HepG2 (cell line): ENCODE data around the gene DCTN3. TPM values are rescaled to one million over a fixed set of nuclear protein-coding genes. Genes with fewer than 3 reads are reported as not detected.

ENCODE experiments used
- ARNT ChIP-seq: fragments of 450-650 bp; IDR thresholded peaks from 2 replicates; pipeline ENCODE4 v1.6.1; 2017
- ATAD3A ChIP-seq: sonication (generic); formaldehyde crosslinking; IDR thresholded peaks from 2 replicates; pipeline ENCODE4 v1.4.0; 2020; ENCODE audit warnings: missing genetic modification reagents
- EED ChIP-seq: sonication (generic); formaldehyde crosslinking; IDR thresholded peaks from 2 replicates; pipeline ENCODE4 v1.5.0; 2020; ENCODE audit warnings: mild to moderate bottlenecking, missing genetic modification reagents
- KDM4B ChIP-seq: sonication (generic); formaldehyde crosslinking; IDR thresholded peaks from 2 replicates; pipeline ENCODE4 v1.4.0; 2020; ENCODE audit warnings: missing genetic modification reagents
- NONO ChIP-seq, 2 experiments: fragments of 450-650 bp in 1 of 2; sonication (generic) in 1 of 2; formaldehyde crosslinking in 1 of 2; IDR thresholded peaks in 1 of 2; conservative IDR thresholded peaks in 1 of 2; 2 replicates each; pipeline versions ENCODE4 v1.6.1 to v1.8.0; 2017 to 2022; ENCODE audit warnings: mild to moderate bottlenecking in 1 of 2, missing genetic modification reagents in 1 of 2, moderate library complexity in 1 of 2
- POLR2G ChIP-seq: fragments of 200-400 bp; formaldehyde crosslinking; IDR thresholded peaks from 2 replicates; pipeline ENCODE4 v1.6.1; 2018; ENCODE audit warnings: mild to moderate bottlenecking, low read depth, low read length, moderate library complexity
- SSRP1 ChIP-seq: IDR thresholded peaks from 2 replicates; pipeline ENCODE4 v1.6.1; 2016; ENCODE audit warnings: control low read depth
- ZBTB10 ChIP-seq: sonication (generic); formaldehyde crosslinking; IDR thresholded peaks from 2 replicates; pipeline ENCODE4 v1.4.0; 2020; ENCODE audit warnings: missing genetic modification reagents, borderline replicate concordance
- ZNF207 ChIP-seq: fragments of 450-650 bp; IDR thresholded peaks from 2 replicates; pipeline ENCODE4 v1.6.1; 2016; ENCODE audit warnings: antibody characterized with exemption, borderline replicate concordance
- ZNF326 ChIP-seq: sonication (generic); formaldehyde crosslinking; IDR thresholded peaks from 2 replicates; pipeline ENCODE4 v1.4.0; 2020; ENCODE audit warnings: missing genetic modification reagents, borderline replicate concordance
- ZNF543 ChIP-seq: sonication (generic); formaldehyde crosslinking; IDR thresholded peaks from 2 replicates; pipeline ENCODE4 v1.4.0; 2020; ENCODE audit warnings: mild to moderate bottlenecking, missing genetic modification reagents
- ZNF607 ChIP-seq: sonication (generic); formaldehyde crosslinking; IDR thresholded peaks from 2 replicates; pipeline ENCODE4 v1.5.1; 2020; ENCODE audit warnings: missing genetic modification reagents, mild to moderate bottlenecking, borderline replicate concordance
- ZNF609 ChIP-seq: sonication (generic); formaldehyde crosslinking; IDR thresholded peaks from 2 replicates; pipeline ENCODE4 v1.4.0; 2020; ENCODE audit warnings: mild to moderate bottlenecking, missing genetic modification reagents, borderline replicate concordance
- ZNF660 ChIP-seq: sonication (generic); formaldehyde crosslinking; IDR thresholded peaks from 2 replicates; pipeline ENCODE4 v1.5.1; 2020; ENCODE audit warnings: mild to moderate bottlenecking, low read depth, missing genetic modification reagents, borderline replicate concordance
- ZNF687 ChIP-seq: sonication (generic); formaldehyde crosslinking; IDR thresholded peaks from 2 replicates; pipeline ENCODE4 v1.5.1; 2020; ENCODE audit warnings: mild to moderate bottlenecking, missing genetic modification reagents, moderate library complexity
- ZNF83 ChIP-seq: sonication (generic); formaldehyde crosslinking; IDR thresholded peaks from 2 replicates; pipeline ENCODE4 v1.4.0; 2020; ENCODE audit warnings: missing genetic modification reagents, mild to moderate bottlenecking, borderline replicate concordance
- polyA plus RNA-seq, 8 experiments: library from polyadenylated mRNA; depleted of rRNA in 3 of 8; stranded (reverse) in 7 of 8; unstranded in 1 of 8; fragments of >200 nt; fragmentation: Illumina TruSeq in 4 of 8; extraction: Trizol in 4 of 8; gene quantifications; 2 replicates each; pipeline versions ENCODE4 v1.2.1 to v1.2.3, GENCODE V29; 2011 to 2016; ENCODE audit warnings: low read depth in 4 of 8, missing spikeins in 1 of 8, mixed read lengths in 1 of 8; ENCODE audit not compliant: insufficient read depth in 1 of 8
- total RNA-seq, 5 experiments: library from RNA; depleted of rRNA; stranded (reverse); fragments of >200 nt; fragmentation: Illumina TruSeq; extraction: Trizol; gene quantifications; 2 replicates each; pipeline ENCODE4 v1.2.3, GENCODE V29; 2016; ENCODE audit warnings: low read depth in 1 of 5

Gene DCTN3
- total and polyA plus RNA-seq, 2 of the 13 experiments (the other 11 are each of a cell fraction or from before 2014, with no cell fraction given), result 27.4 to 34.5 TPM

- peak; percentile 96 for TF ChIP-seq ZNF687 (CRISPR knock-in tag)
- TF ChIP-seq NONO (IDR thresholded peaks at IDR 0.05), result no peak
- TF ChIP-seq NONO (CRISPR knock-in tag; conservative IDR thresholded peaks at IDR 0.05), result peak; percentile 91
- 0 out of 2 replicates have a peak, but pooled peaks have one; percentile 22 for TF ChIP-seq ZBTB10 (CRISPR knock-in tag)
- 0 out of 2 replicates have a peak, but pooled peaks have one; percentile 26 for TF ChIP-seq ZNF609 (CRISPR knock-in tag)
- peak; percentile 45; the same call in 1 of the 2 replicates for TF ChIP-seq KDM4B
- TF ChIP-seq EED (CRISPR knock-in tag), result no peak
- TF ChIP-seq ZNF660 (CRISPR knock-in tag), result 0 out of 2 replicates have a peak, but pooled peaks have one; percentile 65
- TF ChIP-seq ARNT, result no peak
- peak; percentile 87 for TF ChIP-seq POLR2G
- no peak for TF ChIP-seq ATAD3A (CRISPR knock-in tag)
- no peak for TF ChIP-seq ZNF326 (CRISPR knock-in tag)
- no peak for TF ChIP-seq SSRP1 (CRISPR knock-in tag)
- TF ChIP-seq ZNF607 (CRISPR knock-in tag), result no peak
- TF ChIP-seq ZNF83 (CRISPR knock-in tag), result no peak
- TF ChIP-seq ZNF543 (CRISPR knock-in tag), result 0 out of 2 replicates have a peak, but pooled peaks have one; percentile 68
- TF ChIP-seq ZNF207, result no peak
These were observed 26.2 kb upstream of the DCTN3 start, which contains the start of gene GALT (continued) for GRCh38 chr9:34646211-34647083.
